CD4-positive, CD25-positive, alpha-beta regulatory T cell (primary cell): ENCODE results near the gene WDR90. TPM values are rescaled to one million over a fixed set of nuclear protein-coding genes. Genes with fewer than 3 reads are reported as not detected.

ENCODE experiments used
- ATAC-seq, 2 donors: fragments of 150-1000 bp; cut with Tn5 transposase; one replicate each; pipeline ENCODE4 v1.10.0; 2021; ENCODE audit warnings: low read depth in 2 of 2, moderate number of reproducible peaks in 2 of 2, moderate library complexity in 1 of 2
- DNase-seq, 3 donors: peaks; one replicate each; pipeline versions ENCODE4 v3.0.0 to v3.0.0-alpha.2; 2012 to 2022; ENCODE audit warnings: mixed read lengths in 1 of 3
- H3K27ac ChIP-seq: one replicate; pipeline ENCODE4 v1.7.0; 2013; ENCODE audit warnings: mild to moderate bottlenecking, low read length; ENCODE audit not compliant: insufficient read depth, poor library complexity, severe bottlenecking
- H3K27me3 ChIP-seq: one replicate; pipeline ENCODE4 v1.7.0; 2013; ENCODE audit warnings: low read length; ENCODE audit not compliant: control insufficient read depth, insufficient read depth
- H3K36me3 ChIP-seq: one replicate; pipeline ENCODE4 v1.7.0; 2013; ENCODE audit warnings: mild to moderate bottlenecking, low read length, moderate library complexity; ENCODE audit not compliant: control insufficient read depth, insufficient read depth
- H3K4me1 ChIP-seq: 2 replicates; pipeline ENCODE4 v1.7.0; 2013; ENCODE audit warnings: mild to moderate bottlenecking, low read length; ENCODE audit not compliant: insufficient read depth, control insufficient read depth, poor library complexity, severe bottlenecking
- H3K4me3 ChIP-seq: one replicate; pipeline ENCODE4 v1.7.0; 2013; ENCODE audit warnings: low read depth, mild to moderate bottlenecking, low read length, moderate library complexity
- H3K9me3 ChIP-seq, 2 experiments: 1 replicate in 1 of 2; 2 replicates in 1 of 2; pipeline ENCODE4 v1.7.0; 2013; ENCODE audit warnings: low read length in 2 of 2, mild to moderate bottlenecking in 1 of 2, moderate library complexity in 1 of 2; ENCODE audit not compliant: control insufficient read depth in 2 of 2
- H3K27ac Mint-ChIP-seq, 3 donors: one replicate each; pipeline ENCODE4 v1.8.0; 2020 to 2022; ENCODE audit warnings: mild to moderate bottlenecking in 3 of 3, mixed read lengths in 3 of 3, moderate library complexity in 2 of 3
- H3K27me3 Mint-ChIP-seq: one replicate; pipeline ENCODE4 v1.8.0; 2022; ENCODE audit warnings: mild to moderate bottlenecking, mixed read lengths
- H3K36me3 Mint-ChIP-seq: one replicate; pipeline ENCODE4 v1.8.0; 2020; ENCODE audit warnings: mixed read lengths
- H3K4me1 Mint-ChIP-seq, 4 donors: one replicate each; pipeline ENCODE4 v1.8.0; 2020 to 2022; ENCODE audit warnings: mixed read lengths in 4 of 4, mild to moderate bottlenecking in 1 of 4
- H3K4me3 Mint-ChIP-seq, 4 donors: one replicate each; pipeline ENCODE4 v1.8.0; 2020 to 2022; ENCODE audit warnings: mild to moderate bottlenecking in 4 of 4, mixed read lengths in 4 of 4, moderate library complexity in 3 of 4
- H3K9me3 Mint-ChIP-seq, 7 donors: one replicate each; pipeline ENCODE4 v1.8.0; 2020 to 2022; ENCODE audit warnings: mixed read lengths in 7 of 7, mild to moderate bottlenecking in 3 of 7, moderate library complexity in 2 of 7
- polyA plus RNA-seq, 4 donors: library from polyadenylated mRNA; unstranded; fragments of 300-500 nt; fragmentation: Illumina TruSeq; gene quantifications; one replicate each; pipeline ENCODE4 v1.2.3, GENCODE V29; 2021
- total RNA-seq: library from RNA; stranded (reverse); gene quantifications from one replicate; pipeline ENCODE4 v1.2.3, GENCODE V29; 2022

WDR90 gene
- total and polyA plus RNA-seq, 5 donors from 2014 or later, result 0.89 to 11.4 (median 1.1) TPM

- Histone ChIP-seq H3K36me3 (no peaks in the 10 kb centered on the region), H3K9me3 (no peaks in the 10 kb centered on the region), H3K27me3 (no peaks in the 10 kb centered on the region), H3K4me3 (no peak overlapping the region), H3K27ac (no peak overlapping the region), H3K4me1 (peaks cover 42% of the 10 kb centered on the region)
- Mint-ChIP-seq H3K4me1 (peaks cover 0 to 35% (median 3%) of the 10 kb centered on the region in 4 donors), H3K27me3 (no peaks in the 10 kb centered on the region), H3K27ac (no peak overlapping the region), H3K9me3 (no peaks in the 10 kb centered on the region), H3K4me3 (peak overlapping the region in 2 of 4 donors; percentile 68 to 80), H3K36me3 (no peaks in the 10 kb centered on the region)
- ATAC-seq, result no peak
- no peak for DNase-seq
Observed at GRCh38 chr16:645852-646678, 3.1 kb upstream of the WDR90 start.

GRCh38 chr16:646679-647172 is 2.4 kb upstream of the WDR90 start:
- H3K27ac ChIP-seq, result no peak overlapping the region
- H3K36me3 ChIP-seq, result no peaks in the 10 kb centered on the region
- no peak overlapping the region for H3K27ac Mint-ChIP-seq
- peaks cover 0 to 35% (median 3%) of the 10 kb centered on the region in 4 donors for H3K4me1 Mint-ChIP-seq
- H3K4me3 ChIP-seq, result no peak overlapping the region
- no peaks in the 10 kb centered on the region for H3K27me3 ChIP-seq
- no peaks in the 10 kb centered on the region for H3K9me3 ChIP-seq
- no peaks in the 10 kb centered on the region for H3K27me3 Mint-ChIP-seq
- H3K36me3 Mint-ChIP-seq, result no peaks in the 10 kb centered on the region
- H3K4me3 Mint-ChIP-seq, result peak overlapping the region in 2 of 4 donors; percentile 16 to 65
- H3K4me1 ChIP-seq, result peaks cover 35% of the 10 kb centered on the region
- no peaks in the 10 kb centered on the region for H3K9me3 Mint-ChIP-seq
- ATAC-seq (no peak), DNase-seq (no peak)

- Histone ChIP-seq H3K36me3 (no peaks in the 10 kb centered on the region), H3K27me3 (no peaks in the 10 kb centered on the region), H3K27ac (peak overlapping the region; percentile 91), H3K4me1 (peaks cover 32% of the 10 kb centered on the region), H3K9me3 (no peaks in the 10 kb centered on the region), H3K4me3 (no peak overlapping the region)
- no peaks in the 10 kb centered on the region for H3K27me3 Mint-ChIP-seq
- DNase-seq, result no peak
- no peak for ATAC-seq
- H3K27ac Mint-ChIP-seq, result no peak overlapping the region
- H3K4me3 Mint-ChIP-seq, result peak overlapping the region in 1 of 4 donors; percentile 16
- H3K4me1 Mint-ChIP-seq, result peaks cover 0 to 35% (median 3%) of the 10 kb centered on the region in 4 donors
- no peaks in the 10 kb centered on the region for H3K36me3 Mint-ChIP-seq
- H3K9me3 Mint-ChIP-seq, result no peaks in the 10 kb centered on the region
Observed at GRCh38 chr16:647173-647902, 1.8 kb upstream of the WDR90 start.

GRCh38 chr16:648071-648780 is 939 bp upstream of the WDR90 start:
- peak in 2 of 3 donors; percentile 28 to 35 for DNase-seq
- peak overlapping the region; percentile 91 for H3K27ac ChIP-seq
- no peaks in the 10 kb centered on the region for H3K27me3 Mint-ChIP-seq
- peak overlapping the region in 2 of 3 donors; percentile 54 to 71 for H3K27ac Mint-ChIP-seq
- peak overlapping the region; percentile 47 to 80 (median 76) for H3K4me3 Mint-ChIP-seq
- H3K27me3 ChIP-seq, result no peaks in the 10 kb centered on the region
- H3K36me3 ChIP-seq, result no peaks in the 10 kb centered on the region
- H3K9me3 ChIP-seq, result no peaks in the 10 kb centered on the region
- peak overlapping the region; percentile 61 for H3K4me3 ChIP-seq
- no peak for ATAC-seq
- no peaks in the 10 kb centered on the region for H3K36me3 Mint-ChIP-seq
- H3K4me1 ChIP-seq, result peaks cover 23% of the 10 kb centered on the region
- peaks cover 0 to 31% (median 3%) of the 10 kb centered on the region in 4 donors for H3K4me1 Mint-ChIP-seq
- H3K9me3 Mint-ChIP-seq, result no peaks in the 10 kb centered on the region

GRCh38 chr16:649631-650030 is 466 bp downstream of the WDR90 start:
- H3K4me3 Mint-ChIP-seq, result peak overlapping the region in 3 of 4 donors; percentile 58 to 73 (median 69)
- peak overlapping the region; percentile 91 for H3K27ac ChIP-seq
- no peaks in the 10 kb centered on the region for H3K9me3 ChIP-seq
- ATAC-seq, result no peak
- peak overlapping the region in 1 of 3 donors; percentile 7 for H3K27ac Mint-ChIP-seq
- H3K36me3 Mint-ChIP-seq, result no peaks in the 10 kb centered on the region
- no peak overlapping the region for H3K4me3 ChIP-seq
- H3K27me3 Mint-ChIP-seq, result no peaks in the 10 kb centered on the region
- no peaks in the 10 kb centered on the region for H3K36me3 ChIP-seq
- peak in 1 of 3 donors; percentile 16 for DNase-seq
- H3K9me3 Mint-ChIP-seq, result no peaks in the 10 kb centered on the region
- no peaks in the 10 kb centered on the region for H3K27me3 ChIP-seq
- peaks cover 0 to 21% (median 3%) of the 10 kb centered on the region in 4 donors for H3K4me1 Mint-ChIP-seq
- peaks cover 23% of the 10 kb centered on the region for H3K4me1 ChIP-seq

GRCh38 chr16:651844-652243 is 2.7 kb downstream of the WDR90 start:
- Histone ChIP-seq H3K4me1 (peaks cover 23% of the 10 kb centered on the region), H3K4me3 (no peak overlapping the region), H3K27me3 (no peaks in the 10 kb centered on the region), H3K36me3 (no peaks in the 10 kb centered on the region), H3K9me3 (no peaks in the 10 kb centered on the region), H3K27ac (no peak overlapping the region)
- ATAC-seq, result no peak
- H3K27me3 Mint-ChIP-seq, result no peaks in the 10 kb centered on the region
- H3K27ac Mint-ChIP-seq, result no peak overlapping the region
- no peak for DNase-seq
- H3K4me1 Mint-ChIP-seq, result peaks cover 0 to 15% (median 3%) of the 10 kb centered on the region in 4 donors
- no peak overlapping the region for H3K4me3 Mint-ChIP-seq
- H3K9me3 Mint-ChIP-seq, result no peaks in the 10 kb centered on the region
- no peaks in the 10 kb centered on the region for H3K36me3 Mint-ChIP-seq

- H3K4me3 ChIP-seq, result no peak overlapping the region
- Mint-ChIP-seq H3K4me1 (peaks cover 0 to 14% (median 3%) of the 10 kb centered on the region in 4 donors), H3K27ac (no peak overlapping the region), H3K9me3 (no peaks in the 10 kb centered on the region), H3K36me3 (no peaks in the 10 kb centered on the region), H3K4me3 (no peak overlapping the region), H3K27me3 (no peaks in the 10 kb centered on the region)
- H3K4me1 ChIP-seq, result peaks cover 21% of the 10 kb centered on the region
- ATAC-seq (no peak), DNase-seq (no peak)
- no peaks in the 10 kb centered on the region for H3K27me3 ChIP-seq
- no peaks in the 10 kb centered on the region for H3K36me3 ChIP-seq
- H3K9me3 ChIP-seq, result no peaks in the 10 kb centered on the region
- H3K27ac ChIP-seq, result no peak overlapping the region
Observed at GRCh38 chr16:652454-653305, 3.5 kb downstream of the WDR90 start.
